RPMI7951 (cell line): ENCODE measurements around the gene GNMT. TPM values are rescaled to one million over a fixed set of nuclear protein-coding genes. Genes with fewer than 3 reads are reported as not detected.

Experiments
- DNase-seq: peaks from one replicate; pipeline ENCODE4 v3.0.0-alpha.2; 2012; ENCODE audit warnings: low read depth
- total RNA-seq: library from RNA; depleted of rRNA; stranded (reverse); fragments of >200 nt; shearing (Covaris generic); gene quantifications from 2 replicates; pipeline ENCODE4 v1.2.3, GENCODE V29; 2014; rRNA removed

GNMT gene
- total RNA-seq, 1 experiment from 2014 or later = 0.12 TPM

DNA sequence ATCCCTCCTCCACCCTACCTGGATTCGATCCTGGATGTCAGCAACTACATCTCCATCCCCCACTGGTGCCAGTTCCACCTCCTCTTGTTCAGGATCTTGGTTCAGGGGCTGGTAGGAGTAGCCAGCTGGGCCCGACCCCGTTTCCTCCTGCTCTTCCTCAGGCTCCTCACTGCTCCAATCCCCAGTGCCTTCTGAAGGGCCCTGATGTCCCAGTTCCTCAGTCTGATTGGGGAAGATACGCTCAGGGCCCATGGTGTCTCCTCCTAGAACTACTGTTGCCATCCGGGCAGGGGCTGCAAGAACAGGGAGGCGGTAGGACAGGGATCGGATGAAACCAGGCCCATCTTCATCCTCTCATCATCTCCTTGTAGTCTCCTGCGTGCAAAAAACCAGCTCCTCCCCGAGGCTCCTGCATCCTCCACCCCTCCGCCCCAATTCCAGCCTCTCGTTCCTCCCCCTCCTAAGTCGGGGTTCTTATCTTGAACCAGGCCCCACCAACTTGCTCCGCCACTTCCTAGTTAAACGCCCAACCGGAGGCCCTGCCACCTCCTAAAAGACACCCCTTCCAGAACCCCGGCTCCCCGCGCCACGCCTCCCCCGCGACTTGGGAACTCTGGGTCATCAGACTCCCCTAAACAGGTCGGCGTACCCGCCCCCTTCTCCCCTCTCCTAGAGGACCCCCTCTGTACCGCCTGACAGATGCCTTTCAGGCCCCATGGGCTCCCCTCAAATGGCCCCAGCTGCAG is 52.7 kb downstream of the GNMT start:
- peak; percentile 43 for DNase-seq

Other genes starting within 250 kb of the GNMT start
- 1.8 and 2.5 TPM in 2 replicates for gene PRPH2, start 238.2 kb upstream of the GNMT start, total RNA-seq
- 47.8 and 63.7 TPM in 2 replicates for gene TBCC, start 214.7 kb upstream of the GNMT start, total RNA-seq
- gene BICRAL, start 178.7 kb upstream of the GNMT start, total RNA-seq = 4.2 and 4.4 TPM in 2 replicates
- gene RPL7L1, start 81.1 kb upstream of the GNMT start, total RNA-seq = 142 and 157 TPM in 2 replicates
- not detected in 2 replicates for gene PTCRA, start 44.7 kb upstream of the GNMT start, total RNA-seq
- gene CNPY3, start 31.3 kb upstream of the GNMT start, total RNA-seq = 70.0 and 83.3 TPM in 2 replicates
- gene PEX6, start 18.4 kb downstream of the GNMT start, total RNA-seq = 16.5 and 18.1 TPM in 2 replicates
- 81.0 and 98.6 TPM in 2 replicates for gene PPP2R5D, start 23.8 kb downstream of the GNMT start, total RNA-seq
- gene MEA1, start 53.2 kb downstream of the GNMT start, total RNA-seq = 131 and 184 TPM in 2 replicates
- 69.3 and 89.0 TPM in 2 replicates for gene KLHDC3, start 53.5 kb downstream of the GNMT start, total RNA-seq
- gene RRP36, start 60.9 kb downstream of the GNMT start, total RNA-seq = 117 and 148 TPM in 2 replicates
- gene CUL7, start 93.1 kb downstream of the GNMT start, total RNA-seq = 16.5 and 18.2 TPM in 2 replicates
- 50.0 and 54.3 TPM in 2 replicates for gene MRPL2, start 98.7 kb downstream of the GNMT start, total RNA-seq
- 9.4 and 12.3 TPM in 2 replicates for gene KLC4, start 98.9 kb downstream of the GNMT start, total RNA-seq
- gene PTK7, start 115.6 kb downstream of the GNMT start, total RNA-seq = 59.6 and 66.4 TPM in 2 replicates
- gene SRF, start 210.5 kb downstream of the GNMT start, total RNA-seq = 10.7 and 16.7 TPM in 2 replicates
- 6.6 and 9.9 TPM in 2 replicates for gene CUL9, start 221.4 kb downstream of the GNMT start, total RNA-seq